Memory B cell (primary cell): ENCODE measurements around the gene GAS7.

Experiments
- ATAC-seq: fragments of 150-1000 bp; cut with Tn5 transposase; 2 replicates; pipeline ENCODE4 v1.10.0; 2021; ENCODE audit warnings: low read depth, mild to moderate bottlenecking, moderate library complexity
- DNase-seq, 2 donors: peaks; one replicate each; pipeline ENCODE4 v3.0.0; 2022; ENCODE audit warnings: low spot score in 2 of 2
- H3K27ac Mint-ChIP-seq: one replicate; pipeline ENCODE4 v1.8.0; 2022; ENCODE audit warnings: mild to moderate bottlenecking, moderate library complexity, mixed read lengths
- H3K27me3 Mint-ChIP-seq: one replicate; pipeline ENCODE4 v1.8.0; 2022; ENCODE audit warnings: mixed read lengths
- H3K36me3 Mint-ChIP-seq: one replicate; pipeline ENCODE4 v1.8.0; 2022; ENCODE audit warnings: mild to moderate bottlenecking, mixed read lengths
- H3K4me1 Mint-ChIP-seq: one replicate; pipeline ENCODE4 v1.8.0; 2022; ENCODE audit warnings: mixed read lengths
- H3K4me3 Mint-ChIP-seq: one replicate; pipeline ENCODE4 v1.8.0; 2022; ENCODE audit warnings: mild to moderate bottlenecking, moderate library complexity, mixed read lengths
- H3K9me3 Mint-ChIP-seq: one replicate; pipeline ENCODE4 v1.8.0; 2022; ENCODE audit warnings: mixed read lengths

Gene GAS7

DNA sequence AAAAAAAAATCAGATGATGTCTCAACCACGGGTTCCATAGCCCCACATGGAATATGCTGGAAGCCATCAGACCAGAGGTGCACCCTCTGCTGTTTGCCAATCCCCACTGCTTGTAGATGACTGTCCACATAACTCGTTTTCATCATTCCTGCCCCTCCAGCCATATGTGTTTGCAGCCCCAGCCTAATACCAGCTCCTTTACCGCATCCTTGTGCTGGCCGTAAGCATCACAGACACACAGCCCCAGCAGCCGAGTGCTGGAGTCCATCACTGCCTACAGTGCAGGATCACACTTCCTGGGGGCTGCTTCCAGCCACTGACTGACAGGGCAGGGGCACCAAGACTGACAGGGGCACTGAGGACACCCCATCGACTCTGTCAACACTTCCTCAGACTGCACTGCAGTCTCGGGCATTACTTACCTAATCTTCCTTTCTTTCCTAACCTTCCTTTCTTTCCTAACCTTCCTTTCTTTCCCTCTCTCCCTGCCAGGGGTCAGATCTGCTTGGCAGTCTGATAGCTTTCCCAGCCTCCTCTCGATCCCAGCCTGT lies 298.3 kb downstream of the GAS7 start:
- no peaks in the 10 kb centered on the region for H3K36me3 Mint-ChIP-seq
- no peak overlapping the region for H3K4me3 Mint-ChIP-seq
- no peak overlapping the region for H3K27ac Mint-ChIP-seq
- DNase-seq: no peak
- no peaks in the 10 kb centered on the region for H3K9me3 Mint-ChIP-seq
- ATAC-seq: no peak
- H3K27me3 Mint-ChIP-seq: peaks cover 7% of the 10 kb centered on the region
- no peaks in the 10 kb centered on the region for H3K4me1 Mint-ChIP-seq

DNA sequence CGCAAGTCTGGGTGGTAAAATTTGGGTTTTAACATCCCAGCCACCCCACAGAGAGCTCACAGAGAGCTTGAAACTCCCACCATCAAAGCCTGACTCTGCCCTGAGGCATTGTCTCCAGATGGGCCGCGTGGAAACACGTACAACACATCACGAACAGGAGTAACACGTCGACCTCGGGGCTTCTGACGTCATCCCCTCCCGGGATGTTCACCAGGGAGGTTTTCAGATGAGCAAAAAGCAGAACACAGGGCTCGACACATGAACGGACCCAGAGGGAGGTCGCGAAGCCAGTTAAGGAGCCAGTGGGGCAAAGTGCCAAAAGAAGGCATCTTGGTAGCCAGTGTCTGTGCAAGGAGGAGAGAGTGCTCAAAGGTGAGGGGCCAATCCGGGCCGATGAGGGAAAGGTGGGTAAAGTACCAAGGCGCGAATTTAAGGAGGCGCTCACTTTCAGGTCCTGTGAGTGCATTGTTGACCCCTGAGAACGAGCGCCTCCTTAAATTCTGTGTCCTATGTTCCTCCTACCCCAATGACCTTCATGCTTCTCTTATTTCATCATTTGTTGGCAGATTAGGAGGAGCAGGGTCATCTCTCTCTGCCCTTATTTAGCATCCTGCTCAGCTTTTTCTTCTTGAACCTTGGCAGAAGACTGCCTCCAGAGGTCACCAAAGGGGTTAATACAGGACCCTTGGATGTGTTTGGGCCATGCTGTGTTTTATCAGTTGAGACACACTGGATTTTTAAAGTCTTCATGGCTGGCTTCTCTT lies 298.9 kb downstream of the GAS7 start:
- no peaks in the 10 kb centered on the region for H3K4me1 Mint-ChIP-seq
- H3K27me3 Mint-ChIP-seq: peaks cover 7% of the 10 kb centered on the region
- H3K27ac Mint-ChIP-seq: no peak overlapping the region

DNA sequence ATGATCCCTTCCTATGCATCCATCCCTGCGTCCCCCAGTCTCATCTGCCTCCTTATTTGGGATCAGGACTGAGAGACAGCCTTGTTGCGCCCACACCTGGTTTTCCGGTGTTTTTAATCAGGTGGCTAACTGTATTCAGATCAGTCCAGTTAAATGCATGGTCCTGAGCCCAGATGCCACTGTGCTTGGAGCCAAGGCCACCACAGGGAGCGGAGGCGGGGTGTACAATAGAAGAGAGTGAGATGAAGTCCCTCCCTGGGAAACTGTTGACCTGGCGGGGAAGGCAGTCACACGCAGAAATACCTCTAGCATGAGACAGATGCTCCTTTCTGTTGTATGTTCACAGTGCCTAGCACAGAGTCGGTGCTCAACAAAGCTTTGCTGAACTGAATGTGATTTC lies 299.6 kb downstream of the GAS7 start:
- Mint-ChIP-seq H3K36me3 (no peaks in the 10 kb centered on the region), H3K4me3 (no peak overlapping the region), H3K27ac (no peak overlapping the region), H3K27me3 (peaks cover 8% of the 10 kb centered on the region), H3K4me1 (no peaks in the 10 kb centered on the region), H3K9me3 (no peaks in the 10 kb centered on the region)
- ATAC-seq (no peak), DNase-seq (no peak)

More for the DNA sequence above, 298.9 kb downstream of the GAS7 start:
- ATAC-seq (no peak), DNase-seq (no peak)
- Mint-ChIP-seq H3K9me3 (no peaks in the 10 kb centered on the region), H3K4me3 (no peak overlapping the region), H3K36me3 (no peaks in the 10 kb centered on the region)

DNA sequence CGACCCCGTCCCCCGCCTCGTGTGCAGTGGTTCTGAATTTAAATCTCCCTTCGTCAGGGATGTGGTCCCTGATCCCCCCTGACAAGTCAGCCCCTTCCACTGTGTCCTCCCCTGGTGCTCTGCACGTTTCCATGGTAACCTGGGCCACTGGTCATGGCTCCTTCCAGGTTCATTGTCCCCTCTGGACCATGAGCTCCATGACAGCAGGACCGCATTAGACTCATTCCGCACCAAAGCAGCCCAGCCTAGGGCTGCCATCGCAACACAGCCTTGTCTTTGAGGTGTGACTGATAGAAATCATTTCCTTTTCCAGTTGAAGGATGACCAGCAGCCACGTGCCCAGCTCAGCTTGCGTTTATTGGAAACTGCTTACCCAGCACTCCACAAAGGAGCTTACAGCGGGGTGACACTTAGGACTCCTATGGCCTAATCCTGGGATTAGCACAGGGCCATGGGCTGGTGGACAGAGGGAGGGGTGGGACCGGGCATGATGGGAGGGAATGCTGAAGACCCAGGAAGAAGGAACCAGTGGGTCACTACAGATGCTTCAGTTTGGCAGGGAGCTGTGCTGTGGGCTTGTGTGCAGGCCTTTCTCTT lies 300.9 kb downstream of the GAS7 start:
- Mint-ChIP-seq H3K36me3 (no peaks in the 10 kb centered on the region), H3K9me3 (no peaks in the 10 kb centered on the region), H3K4me1 (no peaks in the 10 kb centered on the region), H3K4me3 (no peak overlapping the region), H3K27me3 (peaks cover 11% of the 10 kb centered on the region), H3K27ac (no peak overlapping the region)
- no peak for ATAC-seq
- no peak for DNase-seq

DNA sequence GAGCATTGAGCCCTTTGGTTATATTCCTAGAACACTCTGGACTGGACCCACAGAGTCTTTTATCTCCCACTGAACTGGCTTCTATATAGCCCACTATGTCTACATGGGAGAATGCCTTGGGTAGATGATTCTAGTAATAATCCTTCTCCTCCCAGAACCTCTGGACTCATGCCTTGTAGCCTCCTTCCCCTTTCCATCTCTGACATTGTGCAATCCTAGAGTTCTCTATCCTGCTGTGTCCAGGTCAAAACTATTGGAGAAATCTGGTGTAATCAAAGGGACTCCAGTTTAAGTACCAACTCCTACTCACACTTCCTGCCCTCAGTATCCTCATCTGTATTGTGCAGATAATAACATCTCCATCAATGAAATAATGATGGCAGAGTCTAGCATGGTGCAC lies 302.5 kb downstream of the GAS7 start:
- Mint-ChIP-seq H3K36me3 (no peaks in the 10 kb centered on the region), H3K27ac (no peak overlapping the region), H3K4me1 (no peaks in the 10 kb centered on the region), H3K4me3 (no peak overlapping the region), H3K27me3 (peaks cover 11% of the 10 kb centered on the region), H3K9me3 (no peaks in the 10 kb centered on the region)
- ATAC-seq (no peak), DNase-seq (no peak)

DNA sequence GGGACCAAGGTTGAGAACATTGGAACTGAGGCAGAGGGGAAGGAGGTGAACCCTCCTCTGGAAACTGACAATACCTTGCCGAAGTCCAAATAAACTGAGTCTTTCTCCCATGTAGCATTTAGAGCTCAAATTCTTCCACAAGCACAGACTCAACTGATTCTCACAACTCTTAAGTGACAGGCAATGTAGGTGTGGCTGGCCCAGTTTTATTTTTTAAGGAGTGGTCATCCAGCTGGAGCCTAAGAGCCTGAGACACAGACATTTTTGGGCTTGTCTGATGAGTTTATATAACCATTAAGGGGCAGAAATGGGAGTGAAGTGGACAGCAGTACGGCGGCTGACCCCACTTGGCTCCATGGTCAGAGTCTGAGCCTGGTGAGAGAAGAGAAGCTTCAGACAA lies 304.2 kb downstream of the GAS7 start:
- H3K36me3 Mint-ChIP-seq: no peaks in the 10 kb centered on the region
- no peaks in the 10 kb centered on the region for H3K4me1 Mint-ChIP-seq
- no peak overlapping the region for H3K27ac Mint-ChIP-seq
- no peak for DNase-seq
- no peak for ATAC-seq
- no peak overlapping the region for H3K4me3 Mint-ChIP-seq
- peaks cover 8% of the 10 kb centered on the region for H3K27me3 Mint-ChIP-seq
- H3K9me3 Mint-ChIP-seq: no peaks in the 10 kb centered on the region

DNA sequence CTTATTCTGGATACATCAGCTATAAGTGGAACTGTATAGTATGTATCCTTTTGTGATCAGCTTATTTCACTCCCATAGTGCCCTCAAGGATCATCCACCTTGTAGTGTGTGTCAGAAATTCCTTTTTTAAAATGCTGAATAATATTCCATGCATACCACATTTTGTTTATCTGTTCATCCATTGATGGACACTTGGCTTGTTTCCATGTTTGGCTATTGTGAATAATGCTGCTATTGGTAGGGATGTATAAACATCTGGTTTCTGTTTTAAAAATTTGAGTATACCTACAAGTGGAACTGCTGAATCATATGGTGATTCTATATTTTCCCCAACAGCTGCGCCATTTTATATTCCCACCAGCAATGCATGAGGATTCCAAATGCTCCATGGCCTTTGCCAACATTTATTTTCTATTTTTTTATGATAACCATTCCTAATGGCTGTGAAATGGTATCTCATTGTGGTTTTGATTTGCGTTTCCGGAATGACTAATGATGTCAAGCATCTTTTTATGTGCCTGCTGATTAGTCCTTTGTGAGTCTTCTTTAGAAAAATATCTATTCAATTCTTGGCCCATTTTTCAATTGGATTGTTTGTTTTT lies 304.9 kb downstream of the GAS7 start:
- Mint-ChIP-seq H3K4me1 (no peaks in the 10 kb centered on the region), H3K27ac (no peak overlapping the region), H3K27me3 (peaks cover 10% of the 10 kb centered on the region), H3K36me3 (no peaks in the 10 kb centered on the region), H3K9me3 (no peaks in the 10 kb centered on the region), H3K4me3 (no peak overlapping the region)
- ATAC-seq (no peak), DNase-seq (no peak)

DNA sequence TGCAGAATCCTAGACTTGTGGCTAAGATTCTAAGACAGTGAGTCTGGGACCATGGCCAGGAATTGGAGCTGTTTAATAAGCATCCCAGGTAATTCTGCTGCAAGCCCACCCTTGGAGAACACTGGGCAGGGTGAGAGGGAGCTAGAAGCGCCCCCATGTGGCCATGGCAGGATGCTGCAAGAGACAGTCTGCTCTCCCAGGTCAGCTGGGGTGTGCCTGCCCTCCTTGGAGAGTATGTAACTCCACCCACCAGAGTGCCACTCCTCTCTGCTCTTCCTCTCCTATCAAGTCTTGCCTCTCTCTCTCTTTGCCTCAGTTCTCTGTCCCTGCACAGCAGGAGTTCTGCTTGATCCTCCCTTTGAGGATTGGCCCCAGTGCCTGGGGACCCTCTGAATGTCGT lies 308.3 kb downstream of the GAS7 start:
- no peak for ATAC-seq
- Mint-ChIP-seq H3K27me3 (peaks cover 7% of the 10 kb centered on the region), H3K4me3 (no peak overlapping the region), H3K36me3 (no peaks in the 10 kb centered on the region), H3K9me3 (no peaks in the 10 kb centered on the region), H3K27ac (no peak overlapping the region), H3K4me1 (no peaks in the 10 kb centered on the region)
- DNase-seq: no peak

DNA sequence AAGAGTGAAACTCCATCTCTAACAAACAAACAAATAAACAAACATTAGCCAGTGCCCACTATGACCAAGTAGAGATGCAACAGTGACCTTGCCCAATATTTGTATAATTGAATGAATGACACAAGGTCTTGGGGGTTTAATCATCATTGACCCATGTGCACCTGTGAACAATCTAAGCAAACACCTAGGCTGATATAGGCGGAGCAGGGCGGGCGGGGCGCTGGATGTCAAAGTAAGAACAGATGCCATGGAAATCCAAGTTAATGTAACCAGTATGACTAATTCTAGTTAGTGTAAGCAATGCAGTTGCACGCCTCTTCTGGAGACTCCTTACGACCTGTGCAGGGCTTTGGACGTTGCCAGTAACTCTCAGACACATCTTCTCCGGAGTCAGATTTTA lies 310.9 kb downstream of the GAS7 start:
- Mint-ChIP-seq H3K4me1 (no peaks in the 10 kb centered on the region), H3K27me3 (peaks cover 4% of the 10 kb centered on the region), H3K27ac (no peak overlapping the region), H3K36me3 (no peaks in the 10 kb centered on the region), H3K9me3 (peaks cover 6% of the 10 kb centered on the region), H3K4me3 (no peak overlapping the region)
- ATAC-seq (no peak), DNase-seq (no peak)

DNA sequence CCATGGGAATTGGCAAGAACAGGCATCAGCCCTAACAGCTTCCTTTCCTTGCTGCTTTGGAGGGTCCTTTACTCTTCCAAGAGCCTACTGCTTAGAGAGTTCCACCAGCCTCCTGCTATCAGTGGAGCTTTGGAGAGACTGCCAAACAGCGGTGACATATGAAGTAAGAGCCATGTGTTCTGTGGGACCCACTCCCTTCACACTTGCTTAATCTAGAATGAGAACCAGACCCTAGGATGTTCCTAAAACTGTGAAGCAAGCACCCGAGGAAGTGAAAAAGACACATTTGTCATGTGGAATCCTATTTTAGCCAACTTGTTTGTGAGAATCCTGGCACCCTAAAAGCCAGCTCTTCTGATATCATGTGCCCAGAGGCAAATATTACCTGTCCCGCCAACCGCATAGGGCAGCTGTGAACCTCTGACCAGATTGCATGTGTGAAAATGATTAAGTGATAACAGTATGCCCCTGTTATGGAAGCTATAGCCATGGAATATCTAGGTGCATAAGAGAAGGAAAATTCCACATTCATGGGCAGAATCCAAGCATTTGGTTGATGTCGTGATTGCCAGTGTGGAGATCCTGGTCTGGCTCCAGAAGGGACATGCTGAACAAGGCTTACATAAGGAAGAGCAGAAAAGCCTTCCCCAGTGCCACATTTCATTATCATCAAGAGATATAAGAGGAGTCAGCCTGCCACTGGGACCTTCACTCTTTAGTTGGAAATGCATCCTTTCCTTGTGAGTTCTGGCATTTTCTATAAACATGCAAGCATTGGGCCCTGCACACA lies 312.1 kb downstream of the GAS7 start:
- Mint-ChIP-seq H3K4me3 (no peak overlapping the region), H3K36me3 (no peaks in the 10 kb centered on the region), H3K27ac (no peak overlapping the region), H3K4me1 (no peaks in the 10 kb centered on the region), H3K9me3 (peaks cover 8% of the 10 kb centered on the region), H3K27me3 (peaks cover 4% of the 10 kb centered on the region)
- DNase-seq (no peak), ATAC-seq (no peak)

DNA sequence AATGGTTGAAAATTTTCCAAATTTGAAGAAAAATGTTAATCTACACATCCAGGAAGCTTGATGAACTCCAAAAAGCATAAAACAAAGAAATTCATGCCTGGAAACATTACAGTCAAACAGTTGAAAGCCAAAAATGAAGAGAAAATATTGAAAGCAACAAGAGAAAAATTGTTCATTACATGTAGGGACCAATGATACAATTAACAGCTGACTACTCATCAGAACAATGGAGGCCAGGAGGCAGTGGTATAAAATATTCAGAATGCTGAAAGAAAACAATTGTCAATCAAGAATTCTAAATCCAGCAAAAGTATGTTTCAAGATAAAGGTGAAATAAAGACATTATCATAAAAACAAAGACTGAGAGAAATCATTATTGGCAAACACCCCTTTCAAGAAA lies 315.0 kb downstream of the GAS7 start:
- no peaks in the 10 kb centered on the region for H3K27me3 Mint-ChIP-seq
- H3K36me3 Mint-ChIP-seq: peaks cover 2% of the 10 kb centered on the region
- H3K4me1 Mint-ChIP-seq: no peaks in the 10 kb centered on the region
- DNase-seq: no peak
- no peak for ATAC-seq
- no peak overlapping the region for H3K4me3 Mint-ChIP-seq
- H3K27ac Mint-ChIP-seq: no peak overlapping the region
- peaks cover 10% of the 10 kb centered on the region for H3K9me3 Mint-ChIP-seq

DNA sequence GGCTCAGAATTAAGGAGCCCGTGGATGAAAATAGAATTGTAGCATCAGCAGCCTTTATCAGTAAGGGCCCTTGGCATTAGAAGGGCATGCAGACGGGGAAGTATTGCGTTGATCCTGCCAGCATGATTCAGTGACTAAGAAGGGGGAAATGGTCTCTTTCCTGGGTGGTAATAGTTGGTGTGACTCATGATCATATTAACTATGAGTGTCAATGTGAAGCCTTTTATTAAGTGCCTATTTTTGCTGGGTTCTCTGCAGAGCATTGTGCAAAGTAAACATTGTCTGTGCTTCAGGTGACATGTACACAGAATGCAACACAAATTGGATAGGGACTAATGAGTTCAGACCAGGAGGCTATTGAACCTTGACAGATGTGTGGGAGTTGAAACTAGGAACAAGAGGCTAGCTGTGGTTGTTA lies 317.8 kb downstream of the GAS7 start:
- ATAC-seq (no peak), DNase-seq (no peak)
- Mint-ChIP-seq H3K36me3 (peaks cover 2% of the 10 kb centered on the region), H3K4me3 (no peak overlapping the region), H3K4me1 (no peaks in the 10 kb centered on the region), H3K27me3 (peaks cover 2% of the 10 kb centered on the region), H3K27ac (no peak overlapping the region), H3K9me3 (peaks cover 10% of the 10 kb centered on the region)

DNA sequence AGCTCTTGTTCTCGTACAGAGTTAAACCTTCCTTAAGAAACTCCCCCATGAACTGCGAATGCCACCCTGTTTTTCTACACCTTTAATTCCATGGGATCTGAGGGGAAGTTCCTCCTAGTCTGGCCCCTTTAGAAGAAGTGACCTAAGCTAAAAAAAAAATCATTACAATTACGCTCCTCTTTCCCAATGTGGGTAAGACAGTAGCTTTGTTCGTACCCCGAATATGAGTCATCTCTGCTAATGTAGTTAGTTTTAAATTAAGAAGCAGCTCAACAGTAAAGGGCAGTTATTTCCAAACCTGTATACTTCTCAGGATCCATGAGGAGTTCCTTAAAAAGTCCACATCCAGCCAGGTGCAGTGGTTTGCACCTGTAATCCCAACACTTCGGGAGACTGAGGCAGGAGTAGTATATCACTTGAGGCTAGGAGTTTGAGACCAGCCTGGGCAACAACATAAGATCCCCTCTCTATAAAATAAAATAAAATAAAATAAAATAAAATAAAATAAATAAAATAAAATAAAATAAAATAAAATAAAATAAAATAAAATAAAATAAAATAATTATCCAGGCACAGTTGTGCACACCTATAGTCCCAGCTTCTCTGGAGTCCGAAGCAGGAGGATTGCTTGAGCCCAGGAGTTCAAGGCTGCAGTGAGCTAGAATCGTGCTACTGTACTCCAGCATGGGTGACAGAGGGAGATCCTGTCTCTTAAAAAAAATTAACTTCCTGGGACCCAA lies 319.4 kb downstream of the GAS7 start:
- no peak for DNase-seq
- no peak overlapping the region for H3K4me3 Mint-ChIP-seq
- H3K4me1 Mint-ChIP-seq: no peaks in the 10 kb centered on the region
- H3K27me3 Mint-ChIP-seq: peaks cover 2% of the 10 kb centered on the region
- H3K9me3 Mint-ChIP-seq: peaks cover 10% of the 10 kb centered on the region
- H3K36me3 Mint-ChIP-seq: peaks cover 2% of the 10 kb centered on the region
- ATAC-seq: no peak
- no peak overlapping the region for H3K27ac Mint-ChIP-seq
